Testis (tissue), 3 donors: ENCODE results near the gene MORC2. TPM values are rescaled to one million over a fixed set of nuclear protein-coding genes. Genes with fewer than 3 reads are reported as not detected.

ENCODE experiments used
- DNase-seq: peaks from one replicate; pipeline ENCODE4 v3.0.0-alpha.2; 2019
- H3K27ac ChIP-seq, 2 donors: fragments of 200-600 bp; sonication (generic); one replicate each; pipeline ENCODE4 v1.5.1; 2019
- H3K27me3 ChIP-seq: fragments of 200-600 bp; sonication (generic); one replicate; pipeline ENCODE4 v1.5.1; 2019
- H3K36me3 ChIP-seq: fragments of 200-600 bp; sonication (generic); one replicate; pipeline ENCODE4 v1.5.1; 2017; ENCODE audit warnings: low read depth; ENCODE audit errors: missing control alignments
- H3K4me1 ChIP-seq: fragments of 200-600 bp; sonication (generic); one replicate; pipeline ENCODE4 v1.5.1; 2019
- H3K4me3 ChIP-seq, 2 donors: fragments of 200-600 bp; sonication (generic); one replicate each; pipeline ENCODE4 v1.5.1; 2017 to 2019
- H3K9me3 ChIP-seq: fragments of 200-600 bp; sonication (generic); one replicate; pipeline ENCODE4 v1.5.1; 2017
- CTCF ChIP-seq, 3 experiments: fragments of 450-650 bp in 2 of 3; fragments of 200-600 bp in 1 of 3; sonication (generic) in 1 of 3; IDR thresholded peaks; one replicate each; pipeline ENCODE4 v1.5.1; 2016 to 2019; ENCODE audit warnings: antibody characterized with exemption in 3 of 3, mild to moderate bottlenecking in 2 of 3, moderate library complexity in 1 of 3
- POLR2A ChIP-seq: fragments of 450-650 bp; IDR thresholded peaks from one replicate; pipeline ENCODE4 v1.6.1; 2017; ENCODE audit warnings: antibody characterized with exemption, mild to moderate bottlenecking, moderate library complexity
- WGBS, 2 donors: methylation state at CpG; one replicate each; pipeline ENCODE4 v1.1.5; 2018; 5-methylcytosine and 5-hydroxymethylcytosine counted together
- intact Hi-C: fragments of 100-400 bp; cut with DNase I; formaldehyde crosslinking; loops from one replicate; pipeline ENCODE4 v1.15.1; 2023; ENCODE audit warnings: low total_unique reads
- polyA plus RNA-seq: library from polyadenylated mRNA; stranded (reverse); fragments of 350-450 nt; fragmentation: Illumina TruSeq; extraction: RNeasy Lipid Tissue Mini Kit (QIAGEN cat#74804); gene quantifications from one replicate; pipeline ENCODE4 v1.2.3, GENCODE V29; 2014; ENCODE audit warnings: low read depth, low replicate concordance; ENCODE audit not compliant: insufficient read depth
- total RNA-seq, 2 donors: library from RNA; depleted of rRNA; stranded (reverse); fragments of >200 nt; gene quantifications; one replicate each; pipeline ENCODE4 v1.2.3, GENCODE V29; 2016

Gene MORC2
- total and polyA plus RNA-seq, 3 donors from 2014 or later = 64.8 to 81.0 (median 65.5) TPM

GRCh38 chr22:30883586-30884145 lies 84.9 kb downstream of the MORC2 start:
- no peak overlapping the region for H3K4me3 ChIP-seq
- H3K27me3 ChIP-seq = no peaks in the 10 kb centered on the region
- H3K36me3 ChIP-seq = no peaks in the 10 kb centered on the region
- WGBS, 2 donors = 91 to 100% methylated on average over 6 to 7 of the region's 7 CpGs
- DNase-seq = no peak
- peaks cover 11% of the 10 kb centered on the region for H3K4me1 ChIP-seq
- H3K9me3 ChIP-seq = no peaks in the 10 kb centered on the region
- H3K27ac ChIP-seq = no peak overlapping the region
- TF ChIP-seq CTCF (IDR thresholded peaks at IDR 0.05) (no peak), POLR2A (no peak)
- intact Hi-C loops = no loop called here

- intact Hi-C loops = no loop called here
- no peak for TF ChIP-seq CTCF (IDR thresholded peaks at IDR 0.05)
- TF ChIP-seq POLR2A = no peak
- no peaks in the 10 kb centered on the region for H3K9me3 ChIP-seq
Observed at GRCh38 chr22:30882974-30883533, 85.5 kb downstream of the MORC2 start.

GRCh38 chr22:30882184-30882717 lies 86.3 kb downstream of the MORC2 start:
- H3K36me3 ChIP-seq = no peaks in the 10 kb centered on the region
- no peaks in the 10 kb centered on the region for H3K9me3 ChIP-seq
- H3K27ac ChIP-seq = no peak overlapping the region
- peaks cover 11% of the 10 kb centered on the region for H3K4me1 ChIP-seq
- no peak for DNase-seq
- H3K27me3 ChIP-seq = no peaks in the 10 kb centered on the region
- no peak overlapping the region for H3K4me3 ChIP-seq
- TF ChIP-seq CTCF (IDR thresholded peaks at IDR 0.05) (no peak), POLR2A (no peak)
- WGBS, 2 donors = 90 to 95% methylated on average over 6 of the region's 6 CpGs
- intact Hi-C loops = no loop called here

More at GRCh38 chr22:30882974-30883533, 85.5 kb downstream of the MORC2 start:
- Histone ChIP-seq H3K36me3 (no peaks in the 10 kb centered on the region), H3K27me3 (no peaks in the 10 kb centered on the region), H3K27ac (no peak overlapping the region), H3K4me3 (no peak overlapping the region), H3K4me1 (peaks cover 11% of the 10 kb centered on the region)
- no peak for DNase-seq
- 94 to 100% methylated on average over 1 to 4 of the region's 4 CpGs for WGBS, 2 donors

- peak; percentile 53 for DNase-seq
- no peak overlapping the region for H3K4me3 ChIP-seq
- H3K36me3 ChIP-seq = no peaks in the 10 kb centered on the region
- H3K4me1 ChIP-seq = peaks cover 11% of the 10 kb centered on the region
- 62 to 67% methylated on average over 3 to 14 of the region's 14 CpGs for WGBS, 2 donors
- TF ChIP-seq CTCF (IDR thresholded peaks at IDR 0.05) (no peak), POLR2A (no peak)
- no peaks in the 10 kb centered on the region for H3K27me3 ChIP-seq
- H3K9me3 ChIP-seq = no peaks in the 10 kb centered on the region
- H3K27ac ChIP-seq = no peak overlapping the region
- intact Hi-C loops = no loop called here
Observed at GRCh38 chr22:30881361-30882183, 87.0 kb downstream of the MORC2 start.
